Fibroblast of lung (primary cell): ENCODE data around the gene KIF17.

Experiments
- CTCF ChIP-seq, 2 donors: IDR thresholded peaks in 1 of 2; conservative IDR thresholded peaks in 1 of 2; 1 replicate in 1 of 2; 2 replicates in 1 of 2; pipeline ENCODE4 v1.5.1; 2011 to 2012; ENCODE audit warnings: low read length in 2 of 2, control low read depth in 1 of 2, inconsistent platforms in 1 of 2, low read depth in 1 of 2, mild to moderate bottlenecking in 1 of 2
- EZH2 ChIP-seq: IDR thresholded peaks from 2 replicates; pipeline ENCODE4 v1.5.1; 2012; ENCODE audit warnings: low read length, control low read depth, mild to moderate bottlenecking; ENCODE audit errors: missing control alignments

GRCh38 chr1:20726118-20726911 is 8.5 kb upstream of the KIF17 start:
- TF ChIP-seq CTCF (conservative IDR thresholded peaks at IDR 0.05 in 1 of 2, IDR thresholded peaks at IDR 0.05 in 1 of 2; ENCODE audit: low read depth in 1 of 2, low read length in 2 of 2) (no peak), EZH2 (no peak)
